ENCODE results near the gene CCDC196. TPM values are rescaled to one million over a fixed set of nuclear protein-coding genes. Genes with fewer than 3 reads are reported as not detected.
"Not testable (repeated sequence)": the region's sequence is repeated elsewhere in the genome, so short reads cannot be mapped to it uniquely, and the experiment has no call there.

Gene CCDC196
- total and polyA plus RNA-seq, 8 donors: not detected

GRCh38 chr14:66540038-66540437 lies 53.9 kb downstream of the CCDC196 start:
- 56 to 83% (median 66%) methylated on average over 1 of the region's 1 CpG for WGBS, 5 donors

GRCh38 chr14:66541627-66542026 lies 55.5 kb downstream of the CCDC196 start:
- H3K4me3 ChIP-seq: no peak overlapping the region
- no peak for DNase-seq
- H3K9me3 ChIP-seq: no peaks in the 10 kb centered on the region
- intact Hi-C loops (cut with DNase I; ENCODE audit: low total_unique reads): no loop called here
- WGBS, 5 donors: 85 to 92% (median 88%) methylated on average over 3 of the region's 3 CpGs
- H3K27me3 ChIP-seq: no peaks in the 10 kb centered on the region
- no peaks in the 10 kb centered on the region for H3K36me3 ChIP-seq
- no peak for TF ChIP-seq POLR2A (IDR thresholded peaks at IDR 0.05)
- no peak for TF ChIP-seq POLR2AphosphoS5 (IDR thresholded peaks at IDR 0.05)
- TF ChIP-seq, protein P1, sequence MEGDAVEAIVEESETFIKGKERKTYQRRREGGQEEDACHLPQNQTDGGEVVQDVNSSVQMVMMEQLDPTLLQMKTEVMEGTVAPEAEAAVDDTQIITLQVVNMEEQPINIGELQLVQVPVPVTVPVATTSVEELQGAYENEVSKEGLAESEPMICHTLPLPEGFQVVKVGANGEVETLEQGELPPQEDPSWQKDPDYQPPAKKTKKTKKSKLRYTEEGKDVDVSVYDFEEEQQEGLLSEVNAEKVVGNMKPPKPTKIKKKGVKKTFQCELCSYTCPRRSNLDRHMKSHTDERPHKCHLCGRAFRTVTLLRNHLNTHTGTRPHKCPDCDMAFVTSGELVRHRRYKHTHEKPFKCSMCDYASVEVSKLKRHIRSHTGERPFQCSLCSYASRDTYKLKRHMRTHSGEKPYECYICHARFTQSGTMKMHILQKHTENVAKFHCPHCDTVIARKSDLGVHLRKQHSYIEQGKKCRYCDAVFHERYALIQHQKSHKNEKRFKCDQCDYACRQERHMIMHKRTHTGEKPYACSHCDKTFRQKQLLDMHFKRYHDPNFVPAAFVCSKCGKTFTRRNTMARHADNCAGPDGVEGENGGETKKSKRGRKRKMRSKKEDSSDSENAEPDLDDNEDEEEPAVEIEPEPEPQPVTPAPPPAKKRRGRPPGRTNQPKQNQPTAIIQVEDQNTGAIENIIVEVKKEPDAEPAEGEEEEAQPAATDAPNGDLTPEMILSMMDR (IDR thresholded peaks at IDR 0.05): no peak
- TF ChIP-seq EP300 (IDR thresholded peaks at IDR 0.05): no peak
- no peak overlapping the region for H3K27ac ChIP-seq
- H3K4me1 ChIP-seq: peaks cover 0 to 25% (median 6%) of the 10 kb centered on the region in 4 donors

More at GRCh38 chr14:66540038-66540437, 53.9 kb downstream of the CCDC196 start:
- Histone ChIP-seq H3K27me3 (no peaks in the 10 kb centered on the region), H3K4me1 (peaks cover 0 to 27% (median 6%) of the 10 kb centered on the region in 4 donors), H3K4me3 (no peak overlapping the region), H3K27ac (no peak overlapping the region), H3K9me3 (no peaks in the 10 kb centered on the region), H3K36me3 (no peaks in the 10 kb centered on the region)
- DNase-seq: no peak
- TF ChIP-seq POLR2A (IDR thresholded peaks at IDR 0.05): no peak
- TF ChIP-seq, protein P1 (IDR thresholded peaks at IDR 0.05): no peak
- intact Hi-C loops (cut with DNase I; ENCODE audit: low total_unique reads): no loop called here

- Histone ChIP-seq H3K27me3 (no peaks in the 10 kb centered on the region), H3K4me1 (peaks cover 0 to 14% (median 5%) of the 10 kb centered on the region in 4 donors), H3K9me3 (no peaks in the 10 kb centered on the region), H3K27ac (no peak overlapping the region), H3K4me3 (no peak overlapping the region), H3K36me3 (no peaks in the 10 kb centered on the region)
- TF ChIP-seq POLR2A (IDR thresholded peaks at IDR 0.05) (no peak), EP300 (IDR thresholded peaks at IDR 0.05) (no peak), POLR2AphosphoS5 (IDR thresholded peaks at IDR 0.05) (no peak)
- TF ChIP-seq, protein P1 (IDR thresholded peaks at IDR 0.05): no peak
- intact Hi-C loops (cut with DNase I; ENCODE audit: low total_unique reads): no loop called here
- no peak for DNase-seq
- WGBS, 5 donors: 36 to 84% (median 67%) methylated on average over 2 of the region's 2 CpGs
Observed at GRCh38 chr14:66543996-66544395, 57.8 kb downstream of the CCDC196 start.

GRCh38 chr14:66545191-66545590 lies 59.0 kb downstream of the CCDC196 start:
- H3K36me3 ChIP-seq; H3K4me1 ChIP-seq; H3K27me3 ChIP-seq; H3K27ac ChIP-seq; H3K4me3 ChIP-seq; intact Hi-C loops (cut with DNase I; ENCODE audit: low total_unique reads); DNase-seq; H3K9me3 ChIP-seq: not testable (repeated sequence)
- WGBS, 5 donors: 95 to 100% (median 97%) methylated on average over 2 to 18 of the region's 32 CpGs; no CpG with 5 or more reads in 1 of the 5 donors

DNA sequence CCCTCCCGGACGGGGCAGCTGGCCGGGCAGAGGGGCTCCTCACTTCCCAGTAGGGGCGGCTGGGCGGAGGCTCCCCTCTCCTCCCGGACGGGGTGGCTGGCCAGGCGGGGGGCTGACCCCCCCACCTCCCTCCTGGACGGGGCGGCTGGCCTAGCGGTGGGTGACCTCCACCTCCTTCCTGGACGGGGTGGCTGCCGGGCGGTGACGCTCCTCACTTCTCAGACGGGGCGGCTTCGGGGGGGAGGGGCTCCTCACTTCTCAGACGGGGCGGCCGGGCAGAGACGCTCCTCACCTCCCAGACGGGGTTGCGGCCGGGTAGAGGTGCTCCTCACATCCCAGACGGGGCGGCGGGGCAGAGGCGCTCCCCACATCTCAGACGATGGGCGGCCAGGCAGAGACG lies 59.6 kb downstream of the CCDC196 start:
- H3K27me3 ChIP-seq; intact Hi-C loops (cut with DNase I; ENCODE audit: low total_unique reads); DNase-seq; H3K4me3 ChIP-seq; H3K36me3 ChIP-seq; H3K9me3 ChIP-seq; H3K27ac ChIP-seq; H3K4me1 ChIP-seq: not testable (repeated sequence)
- 90 to 98% (median 95%) methylated on average over 13 to 29 of the region's 32 CpGs; no CpG with 5 or more reads in 2 of the 5 donors for WGBS, 5 donors

Other genes starting within 250 kb of the CCDC196 start
- 10 to 100 TPM; 23.9 to 98.7 (median 51.6) TPM for gene GPHN, start 21.8 kb downstream of the CCDC196 start, total RNA-seq
- gene GPHN, start 21.8 kb downstream of the CCDC196 start, polyA plus RNA-seq: 10 to 100 TPM; 15.7 to 23.4 (median 18.8) TPM

Measured in stomach (tissue), 9 donors.